Peyer's patch (tissue), 4 donors: ENCODE results near the gene RFX3.

Source experiments
- POLR2A ChIP-seq, 2 donors: fragments of 450-650 bp; IDR thresholded peaks; one replicate each; pipeline ENCODE4 v1.5.1; 2017; ENCODE audit warnings: antibody characterized with exemption in 2 of 2, mild to moderate bottlenecking in 2 of 2, moderate library complexity in 2 of 2
- TF ChIP-seq, protein P1 (sequence below), 6 experiments: fragments of 450-650 bp in 4 of 6; fragments of 200-600 bp in 2 of 6; sonication (generic) in 1 of 6; IDR thresholded peaks; one replicate each; pipeline ENCODE4 v1.5.1; 2017 to 2019; ENCODE audit warnings: antibody characterized with exemption in 6 of 6, mild to moderate bottlenecking in 3 of 6, moderate library complexity in 1 of 6

DNA sequence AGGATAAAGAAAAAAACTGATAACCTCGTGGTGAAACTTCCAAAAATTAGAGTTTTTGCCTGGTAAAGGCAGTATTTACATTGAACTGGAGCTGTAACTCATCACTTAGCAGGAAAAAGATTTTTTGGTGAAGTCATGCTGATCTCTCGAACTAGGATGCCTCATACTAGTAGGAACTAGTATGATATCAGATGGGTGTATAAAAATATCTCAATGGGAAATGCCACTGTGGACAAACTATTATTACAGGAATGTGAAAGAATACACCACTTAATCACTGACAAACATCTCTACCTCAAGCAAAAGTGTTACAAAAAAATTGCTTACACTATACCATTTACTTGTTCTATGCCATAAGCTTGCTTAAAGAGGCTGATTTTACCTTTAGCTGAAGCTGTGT lies 28.4 kb downstream of the RFX3 start:
- TF ChIP-seq, protein P1, sequence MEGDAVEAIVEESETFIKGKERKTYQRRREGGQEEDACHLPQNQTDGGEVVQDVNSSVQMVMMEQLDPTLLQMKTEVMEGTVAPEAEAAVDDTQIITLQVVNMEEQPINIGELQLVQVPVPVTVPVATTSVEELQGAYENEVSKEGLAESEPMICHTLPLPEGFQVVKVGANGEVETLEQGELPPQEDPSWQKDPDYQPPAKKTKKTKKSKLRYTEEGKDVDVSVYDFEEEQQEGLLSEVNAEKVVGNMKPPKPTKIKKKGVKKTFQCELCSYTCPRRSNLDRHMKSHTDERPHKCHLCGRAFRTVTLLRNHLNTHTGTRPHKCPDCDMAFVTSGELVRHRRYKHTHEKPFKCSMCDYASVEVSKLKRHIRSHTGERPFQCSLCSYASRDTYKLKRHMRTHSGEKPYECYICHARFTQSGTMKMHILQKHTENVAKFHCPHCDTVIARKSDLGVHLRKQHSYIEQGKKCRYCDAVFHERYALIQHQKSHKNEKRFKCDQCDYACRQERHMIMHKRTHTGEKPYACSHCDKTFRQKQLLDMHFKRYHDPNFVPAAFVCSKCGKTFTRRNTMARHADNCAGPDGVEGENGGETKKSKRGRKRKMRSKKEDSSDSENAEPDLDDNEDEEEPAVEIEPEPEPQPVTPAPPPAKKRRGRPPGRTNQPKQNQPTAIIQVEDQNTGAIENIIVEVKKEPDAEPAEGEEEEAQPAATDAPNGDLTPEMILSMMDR (IDR thresholded peaks at IDR 0.05) = no peak
- no peak for TF ChIP-seq POLR2A (IDR thresholded peaks at IDR 0.05)
